Bronchial epithelial cell (primary cell): ENCODE data around the gene COBL. TPM values are rescaled to one million over a fixed set of nuclear protein-coding genes. Genes with fewer than 3 reads are reported as not detected.
"Not testable (repeated sequence)": the region's sequence is repeated elsewhere in the genome, so short reads cannot be mapped to it uniquely, and the experiment has no call there.

Experiments used
- DNase-seq: peaks from one replicate; pipeline ENCODE4 v3.0.0-alpha.2; 2010; ENCODE audit warnings: low read depth
- FAIRE-seq: peaks from 2 replicates; lab custom pipeline; 2011; peaks lifted over from hg19 to GRCh38; lab: Jason Lieb, UNC
- H3K27me3 ChIP-seq: 2 replicates; pipeline ENCODE4 v1.5.1; 2011; ENCODE audit warnings: low read length; ENCODE audit not compliant: control insufficient read depth, insufficient read depth
- H3K36me3 ChIP-seq: 2 replicates; pipeline ENCODE4 v1.5.1; 2011; ENCODE audit warnings: low read length; ENCODE audit not compliant: control insufficient read depth, insufficient read depth
- H3K4me3 ChIP-seq: 2 replicates; pipeline ENCODE4 v1.5.1; 2011; ENCODE audit warnings: mild to moderate bottlenecking, low read depth, low read length, control low read depth
- CTCF ChIP-seq: IDR thresholded peaks from 2 replicates; pipeline ENCODE4 v1.5.1; 2011; ENCODE audit warnings: mild to moderate bottlenecking, moderate library complexity, low read length, control low read depth, inconsistent platforms; ENCODE audit not compliant: insufficient read depth, severe bottlenecking
- total RNA-seq: library from RNA; depleted of rRNA; stranded (reverse); fragments of >200 nt; gene quantifications from 2 replicates; pipeline ENCODE4 v1.2.1, GENCODE V29; 2014

Gene COBL
- total RNA-seq, 1 donor from 2014 or later: 1.1 TPM

- peak; percentile 30 for DNase-seq
- TF ChIP-seq CTCF: peak; percentile 10
- no peaks in the 10 kb centered on the region for H3K36me3 ChIP-seq
- no peak for FAIRE-seq
- peaks cover 2% of the 10 kb centered on the region for H3K27me3 ChIP-seq
- no peak overlapping the region for H3K4me3 ChIP-seq
Measured at GRCh38 chr7:51000956-51001355, 315.7 kb downstream of the COBL start.

- FAIRE-seq: no peak
- no peaks in the 10 kb centered on the region for H3K36me3 ChIP-seq
- H3K4me3 ChIP-seq: no peak overlapping the region
- DNase-seq: no peak
- H3K27me3 ChIP-seq: peaks cover 2% of the 10 kb centered on the region
- TF ChIP-seq CTCF: no peak
Measured at GRCh38 chr7:50994753-50995319, 321.8 kb downstream of the COBL start.

GRCh38 chr7:50990214-50990613 is 326.4 kb downstream of the COBL start:
- not testable (repeated sequence) for FAIRE-seq, H3K36me3 ChIP-seq, H3K27me3 ChIP-seq, DNase-seq, H3K4me3 ChIP-seq

- H3K27me3 ChIP-seq: peaks cover 2% of the 10 kb centered on the region
- FAIRE-seq (no peak), DNase-seq (no peak)
- no peak for TF ChIP-seq CTCF
- H3K4me3 ChIP-seq: no peak overlapping the region
- H3K36me3 ChIP-seq: no peaks in the 10 kb centered on the region
Measured at GRCh38 chr7:50988988-50989387, 327.6 kb downstream of the COBL start.

- Histone ChIP-seq H3K27me3 (peaks cover 2% of the 10 kb centered on the region), H3K36me3 (no peaks in the 10 kb centered on the region), H3K4me3 (no peak overlapping the region)
- TF ChIP-seq CTCF: no peak
- no peak for DNase-seq
- no peak for FAIRE-seq
Measured at GRCh38 chr7:50988465-50988864, 328.1 kb downstream of the COBL start.

GRCh38 chr7:50985096-50985495 is 331.5 kb downstream of the COBL start:
- DNase-seq (no peak), FAIRE-seq (no peak)
- Histone ChIP-seq H3K27me3 (peaks cover 2% of the 10 kb centered on the region), H3K36me3 (no peaks in the 10 kb centered on the region), H3K4me3 (no peak overlapping the region)
- no peak for TF ChIP-seq CTCF
